Kidney epithelial cell (primary cell): ENCODE data around the gene FAM241A. TPM values are rescaled to one million over a fixed set of nuclear protein-coding genes. Genes with fewer than 3 reads are reported as not detected.
"Not testable (repeated sequence)": the region's sequence is repeated elsewhere in the genome, so short reads cannot be mapped to it uniquely, and the experiment has no call there.

Experiments used
- DNase-seq: peaks from one replicate; pipeline ENCODE4 v3.0.0-alpha.2; 2010; ENCODE audit warnings: low read depth
- H3K27me3 ChIP-seq: 2 replicates; pipeline ENCODE4 v1.6.0; 2011; ENCODE audit warnings: low read length; ENCODE audit not compliant: control insufficient read depth, insufficient read depth
- H3K36me3 ChIP-seq: 2 replicates; pipeline ENCODE4 v1.5.1; 2011; ENCODE audit warnings: low read length; ENCODE audit not compliant: control insufficient read depth, insufficient read depth
- H3K4me3 ChIP-seq: 2 replicates; pipeline ENCODE4 v1.5.1; 2011; ENCODE audit warnings: low read depth, mild to moderate bottlenecking, control low read depth, low read length
- CTCF ChIP-seq: IDR thresholded peaks from 2 replicates; pipeline ENCODE4 v1.5.1; 2011; ENCODE audit warnings: mild to moderate bottlenecking, moderate library complexity, low read length, control low read depth, inconsistent platforms; ENCODE audit not compliant: insufficient read depth, poor library complexity, severe bottlenecking
- total RNA-seq: library from RNA; depleted of rRNA; stranded (reverse); fragments of >200 nt; gene quantifications from 2 replicates; pipeline ENCODE4 v1.2.3, GENCODE V29; 2015

Gene FAM241A
- total RNA-seq, 1 donor from 2014 or later: 1.5 TPM

GRCh38 chr4:112156553-112156952, 11.3 kb downstream of the FAM241A start:
- no peaks in the 10 kb centered on the region for H3K36me3 ChIP-seq
- DNase-seq: no peak
- no peak for TF ChIP-seq CTCF
- H3K4me3 ChIP-seq: no peak overlapping the region
- no peaks in the 10 kb centered on the region for H3K27me3 ChIP-seq

GRCh38 chr4:112163706-112164105, 18.5 kb downstream of the FAM241A start:
- H3K36me3 ChIP-seq, H3K4me3 ChIP-seq, H3K27me3 ChIP-seq, DNase-seq: not testable (repeated sequence)

GRCh38 chr4:112167794-112168193, 22.5 kb downstream of the FAM241A start:
- no peaks in the 10 kb centered on the region for H3K36me3 ChIP-seq
- H3K27me3 ChIP-seq: no peaks in the 10 kb centered on the region
- TF ChIP-seq CTCF: no peak
- DNase-seq: no peak
- H3K4me3 ChIP-seq: no peak overlapping the region

GRCh38 chr4:112168719-112169500, 23.7 kb downstream of the FAM241A start:
- Histone ChIP-seq H3K27me3 (no peaks in the 10 kb centered on the region), H3K36me3 (no peaks in the 10 kb centered on the region), H3K4me3 (no peak overlapping the region)
- TF ChIP-seq CTCF: no peak
- DNase-seq: no peak

- no peaks in the 10 kb centered on the region for H3K36me3 ChIP-seq
- no peaks in the 10 kb centered on the region for H3K27me3 ChIP-seq
- peak; percentile 63 for DNase-seq
- H3K4me3 ChIP-seq: no peak overlapping the region
- TF ChIP-seq CTCF: no peak
Measured at GRCh38 chr4:112170451-112170993, 25.3 kb downstream of the FAM241A start.

GRCh38 chr4:112171051-112171763, 26.0 kb downstream of the FAM241A start:
- not testable (repeated sequence) for H3K36me3 ChIP-seq, H3K4me3 ChIP-seq, H3K27me3 ChIP-seq, DNase-seq
